GM23338 (cell line): ENCODE measurements around the gene MAMLD1. TPM values are rescaled to one million over a fixed set of nuclear protein-coding genes. Genes with fewer than 3 reads are reported as not detected.
A peak's percentile ranks its signal among the peaks of the same experiment; 100 is the strongest.

Experiments
- ATAC-seq: fragments of 200-7000 bp; cut with Tn5 transposase; 3 replicates; pipeline ENCODE4 v1.9.1; 2020
- DNase-seq: peaks from one replicate; pipeline ENCODE4 v3.0.0-alpha.2; 2015; ENCODE audit warnings: low spot score
- H2AFZ ChIP-seq: fragments of 200-600 bp; sonication (generic); 2 replicates; pipeline ENCODE4 v1.8.0; 2016; ENCODE audit warnings: antibody characterized with exemption, mild to moderate bottlenecking, moderate library complexity
- H3F3A ChIP-seq: fragments of 200-600 bp; sonication (generic); replicated peaks from 2 replicates; pipeline ENCODE4 v1.8.0; 2017; ENCODE audit warnings: antibody characterized with exemption, mixed run types, low read depth
- H3K27ac ChIP-seq: fragments of 200-600 bp; sonication (generic); 2 replicates; pipeline ENCODE4 v1.6.1; 2016; ENCODE audit warnings: low read depth
- H3K27me3 ChIP-seq: fragments of 200-600 bp; sonication (generic); 2 replicates; pipeline ENCODE4 v1.8.0; 2016; ENCODE audit warnings: mild to moderate bottlenecking, mixed run types, moderate library complexity; ENCODE audit not compliant: insufficient read depth
- H3K36me3 ChIP-seq: fragments of 200-600 bp; sonication (generic); 2 replicates; pipeline ENCODE4 v1.8.0; 2016; ENCODE audit warnings: mild to moderate bottlenecking; ENCODE audit not compliant: insufficient read depth
- H3K4me1 ChIP-seq: fragments of 200-600 bp; sonication (generic); 2 replicates; pipeline ENCODE4 v1.8.0; 2016; ENCODE audit warnings: mild to moderate bottlenecking, moderate library complexity; ENCODE audit not compliant: insufficient read depth
- H3K4me2 ChIP-seq: fragments of 200-600 bp; sonication (generic); 2 replicates; pipeline ENCODE4 v1.7.1; 2017; ENCODE audit warnings: mixed run types
- H3K4me3 ChIP-seq: fragments of 200-600 bp; sonication (generic); 2 replicates; pipeline ENCODE4 v1.6.1; 2016; ENCODE audit warnings: mixed run types
- H3K79me2 ChIP-seq: fragments of 200-600 bp; sonication (generic); replicated peaks from 2 replicates; pipeline ENCODE4 v1.8.0; 2017; ENCODE audit warnings: mild to moderate bottlenecking; ENCODE audit not compliant: insufficient read depth
- H3K9me2 ChIP-seq: fragments of 200-600 bp; sonication (generic); 2 replicates; pipeline ENCODE4 v1.8.0; 2017; ENCODE audit not compliant: insufficient read depth
- H4K20me1 ChIP-seq: fragments of 200-600 bp; sonication (generic); replicated peaks from 2 replicates; pipeline ENCODE4 v1.8.0; 2017; ENCODE audit warnings: mild to moderate bottlenecking; ENCODE audit not compliant: insufficient read depth
- H3K27ac Mint-ChIP-seq: 2 replicates; pipeline ENCODE4 v1.8.0; 2020; ENCODE audit warnings: inconsistent platforms, mild to moderate bottlenecking, moderate library complexity, mixed read lengths
- H3K27me3 Mint-ChIP-seq: 3 replicates; pipeline ENCODE4 v1.8.0; 2022; ENCODE audit warnings: low read depth, mild to moderate bottlenecking, moderate library complexity, mixed read lengths, inconsistent platforms; ENCODE audit not compliant: insufficient read depth, poor library complexity
- H3K36me3 Mint-ChIP-seq: 3 replicates; pipeline ENCODE4 v1.8.0; 2021; ENCODE audit warnings: low read depth, mild to moderate bottlenecking, inconsistent platforms, moderate library complexity, mixed read lengths
- H3K4me1 Mint-ChIP-seq: 3 replicates; pipeline ENCODE4 v1.8.0; 2020; ENCODE audit warnings: mild to moderate bottlenecking, inconsistent platforms, mixed read lengths
- H3K4me3 Mint-ChIP-seq: 3 replicates; pipeline ENCODE4 v1.8.0; 2021; ENCODE audit warnings: moderate library complexity, mild to moderate bottlenecking, inconsistent platforms, mixed read lengths
- H3K9me3 Mint-ChIP-seq: 3 replicates; pipeline ENCODE4 v1.8.0; 2020; ENCODE audit warnings: moderate library complexity, mild to moderate bottlenecking, inconsistent platforms, mixed read lengths
- CTCF ChIP-seq, 2 experiments: fragments of 200-600 bp in 1 of 2; sonication (generic) in 1 of 2; conservative IDR thresholded peaks; 2 replicates each; pipeline versions ENCODE4 v1.5.1 to v1.6.1; 2016 to 2017; ENCODE audit warnings: antibody characterized with exemption in 2 of 2, low read depth in 2 of 2, mild to moderate bottlenecking in 2 of 2, moderate library complexity in 1 of 2
- NANOG ChIP-seq: IDR thresholded peaks from 2 replicates; pipeline ENCODE4 v1.6.1; 2016; ENCODE audit warnings: antibody characterized with exemption, borderline replicate concordance
- REST ChIP-seq: IDR thresholded peaks from one replicate; pipeline ENCODE4 v1.6.1; 2018; ENCODE audit warnings: antibody characterized with exemption; ENCODE audit not compliant: unreplicated experiment
- polyA plus RNA-seq: library from polyadenylated mRNA; unstranded; fragments of >200 nt; fragmentation: Nextera tagmentation; extraction: Ambion mirVana; gene quantifications from 2 replicates; pipeline ENCODE4 v1.2.1, GENCODE V29; 2016
- total RNA-seq: library from RNA; depleted of rRNA; stranded (reverse); fragments of >200 nt; shearing (Covaris generic); gene quantifications from 2 replicates; pipeline ENCODE4 v1.2.3, GENCODE V29; 2014

The MAMLD1 gene
- total and polyA plus RNA-seq, 2 experiments from 2014 or later, result 0.13 to 0.21 TPM

GRCh38 chrX:150513544-150513943 lies 150.4 kb downstream of the MAMLD1 start:
- Mint-ChIP-seq H3K27ac (no peak overlapping the region), H3K9me3 (no peaks in the 10 kb centered on the region; the same call in 2 of the 3 replicates), H3K36me3 (no peaks in the 10 kb centered on the region), H3K4me1 (peaks cover 26% of the 10 kb centered on the region), H3K27me3 (peaks cover 7% of the 10 kb centered on the region), H3K4me3 (no peak overlapping the region)
- H3K27ac ChIP-seq, result no peak overlapping the region
- no peak overlapping the region for H3K4me3 ChIP-seq
- H3K9me2 ChIP-seq, result no peaks in the 10 kb centered on the region
- no peak overlapping the region for H3K4me2 ChIP-seq
- ATAC-seq (peak; percentile 82), DNase-seq (peak; percentile 36)
- no peaks in the 10 kb centered on the region for H3K36me3 ChIP-seq
- H4K20me1 ChIP-seq, result no peaks in the 10 kb centered on the region
- H3K79me2 ChIP-seq, result no peaks in the 10 kb centered on the region
- H3K4me1 ChIP-seq, result no peaks in the 10 kb centered on the region
- H2AFZ ChIP-seq, result no peak overlapping the region
- TF ChIP-seq CTCF (conservative IDR thresholded peaks at IDR 0.05; ENCODE audit: low read depth in 2 of 2) (peak in 1 of 2 experiments; percentile 29; a peak in 2 of 4 replicates), REST (no peak)
- H3F3A ChIP-seq, result no peaks in the 10 kb centered on the region
- no peaks in the 10 kb centered on the region for H3K27me3 ChIP-seq

- TF ChIP-seq NANOG (no peak), CTCF (conservative IDR thresholded peaks at IDR 0.05; ENCODE audit: low read depth in 2 of 2) (no peak)
Measured at GRCh38 chrX:150514462-150514861, 151.3 kb downstream of the MAMLD1 start.

More at GRCh38 chrX:150514462-150514861, 151.3 kb downstream of the MAMLD1 start:
- H3K27ac ChIP-seq, result no peak overlapping the region
- Mint-ChIP-seq H3K27ac (no peak overlapping the region), H3K4me3 (no peak overlapping the region), H3K27me3 (peaks cover 7% of the 10 kb centered on the region), H3K4me1 (peaks cover 17% of the 10 kb centered on the region), H3K36me3 (no peaks in the 10 kb centered on the region), H3K9me3 (no peaks in the 10 kb centered on the region; the same call in 2 of the 3 replicates)
- no peak for DNase-seq
- no peak overlapping the region for H2AFZ ChIP-seq
- H3K9me2 ChIP-seq, result no peaks in the 10 kb centered on the region
- no peaks in the 10 kb centered on the region for H3K27me3 ChIP-seq
- H3K4me2 ChIP-seq, result no peak overlapping the region
- ATAC-seq, result no peak
- H3K79me2 ChIP-seq, result no peaks in the 10 kb centered on the region
- H3K36me3 ChIP-seq, result no peaks in the 10 kb centered on the region
- H3K4me1 ChIP-seq, result no peaks in the 10 kb centered on the region
- no peak overlapping the region for H3K4me3 ChIP-seq
- H3F3A ChIP-seq, result no peaks in the 10 kb centered on the region
- H4K20me1 ChIP-seq, result no peaks in the 10 kb centered on the region
